HG03432 (cell line): ENCODE data around the gene CHAMP1.

ENCODE experiments used
- ATAC-seq: cut with Tn5 transposase; IDR thresholded peaks from one replicate; pipeline ENCODE4 v1.9.1; 2021; ENCODE audit warnings: mild to moderate bottlenecking, moderate library complexity; ENCODE audit not compliant: unreplicated experiment

Gene CHAMP1

GRCh38 chr13:114299604-114300305 lies 14.5 kb upstream of the CHAMP1 start:
- ATAC-seq, result no peak

- no peak for ATAC-seq
Measured at GRCh38 chr13:114303700-114304327, 10.5 kb upstream of the CHAMP1 start.

- ATAC-seq, result no peak
Measured at GRCh38 chr13:114304346-114305034, 9.8 kb upstream of the CHAMP1 start.

GRCh38 chr13:114309086-114309485 lies 5.2 kb upstream of the CHAMP1 start:
- ATAC-seq, result no peak

- no peak for ATAC-seq
Measured at GRCh38 chr13:114309806-114310410, 4.4 kb upstream of the CHAMP1 start.

- ATAC-seq, result no peak
Measured at GRCh38 chr13:114310956-114311355, 3.3 kb upstream of the CHAMP1 start.

GRCh38 chr13:114311387-114311786 lies 2.9 kb upstream of the CHAMP1 start:
- ATAC-seq, result no peak

GRCh38 chr13:114311908-114312307 lies 2.4 kb upstream of the CHAMP1 start:
- ATAC-seq, result no peak

- ATAC-seq, result no peak
Measured at GRCh38 chr13:114313061-114313860, 1.0 kb upstream of the CHAMP1 start.

GRCh38 chr13:114315074-114315785 lies 927 bp downstream of the CHAMP1 start:
- no peak for ATAC-seq

GRCh38 chr13:114318624-114319023 lies 4.3 kb downstream of the CHAMP1 start:
- no peak for ATAC-seq

- ATAC-seq, result no peak
Measured at GRCh38 chr13:114319441-114319913, 5.2 kb downstream of the CHAMP1 start.

- ATAC-seq, result no peak
Measured at GRCh38 chr13:114320065-114320464, 5.8 kb downstream of the CHAMP1 start.

- ATAC-seq, result no peak
Measured at GRCh38 chr13:114321256-114321655, 7.0 kb downstream of the CHAMP1 start.

GRCh38 chr13:114323349-114323748 lies 9.0 kb downstream of the CHAMP1 start:
- no peak for ATAC-seq

GRCh38 chr13:114324334-114324733 lies 10.0 kb downstream of the CHAMP1 start:
- ATAC-seq, result no peak

- ATAC-seq, result no peak
Measured at GRCh38 chr13:114325729-114326128, 11.4 kb downstream of the CHAMP1 start.

- no peak for ATAC-seq
Measured at GRCh38 chr13:114328034-114328433, 13.7 kb downstream of the CHAMP1 start.

- ATAC-seq, result no peak
Measured at GRCh38 chr13:114328595-114328994, 14.3 kb downstream of the CHAMP1 start.

GRCh38 chr13:114330086-114330485 lies 15.8 kb downstream of the CHAMP1 start:
- ATAC-seq, result no peak
